ENCODE measurements around the gene RIPOR1.

RIPOR1 gene

DNA sequence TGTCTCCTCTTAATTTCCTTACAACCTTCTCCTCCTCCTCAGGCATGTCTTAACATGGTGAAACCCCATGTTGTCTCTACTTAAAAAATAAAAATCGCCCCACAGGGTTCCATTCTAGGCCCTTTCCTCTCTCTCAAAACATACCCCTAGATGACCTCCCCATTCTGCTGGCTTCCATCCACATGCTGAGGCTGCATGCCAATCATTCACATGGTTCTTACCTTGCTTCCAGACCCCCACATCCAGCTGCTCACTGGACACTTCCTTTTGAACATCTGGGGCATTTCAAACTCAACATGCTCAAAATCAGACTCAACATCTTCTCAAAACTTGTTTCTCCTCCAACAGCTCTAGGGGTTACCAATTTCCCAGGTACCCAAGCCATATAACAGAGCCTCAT is 21.3 kb downstream of the RIPOR1 start:
- no peaks in the 10 kb centered on the region for H3K9me2 ChIP-seq (replicated peaks; ENCODE audit: control insufficient read depth, low read length)
- peaks cover 71% of the 10 kb centered on the region for H3K79me2 ChIP-seq (ENCODE audit: control insufficient read depth, low read length)
- peak overlapping the region; percentile 94 for H3K4me2 ChIP-seq (ENCODE audit: low read length)
- peaks cover 100% of the 10 kb centered on the region for H3K4me1 ChIP-seq (ENCODE audit: control insufficient read depth, low read length)
- peak overlapping the region; percentile 99 for H3K27ac ChIP-seq (ENCODE audit: low read depth, low read length)
- H3K27me3 ChIP-seq (ENCODE audit: control insufficient read depth, low read length): no peaks in the 10 kb centered on the region
- TF ChIP-seq, protein P1, sequence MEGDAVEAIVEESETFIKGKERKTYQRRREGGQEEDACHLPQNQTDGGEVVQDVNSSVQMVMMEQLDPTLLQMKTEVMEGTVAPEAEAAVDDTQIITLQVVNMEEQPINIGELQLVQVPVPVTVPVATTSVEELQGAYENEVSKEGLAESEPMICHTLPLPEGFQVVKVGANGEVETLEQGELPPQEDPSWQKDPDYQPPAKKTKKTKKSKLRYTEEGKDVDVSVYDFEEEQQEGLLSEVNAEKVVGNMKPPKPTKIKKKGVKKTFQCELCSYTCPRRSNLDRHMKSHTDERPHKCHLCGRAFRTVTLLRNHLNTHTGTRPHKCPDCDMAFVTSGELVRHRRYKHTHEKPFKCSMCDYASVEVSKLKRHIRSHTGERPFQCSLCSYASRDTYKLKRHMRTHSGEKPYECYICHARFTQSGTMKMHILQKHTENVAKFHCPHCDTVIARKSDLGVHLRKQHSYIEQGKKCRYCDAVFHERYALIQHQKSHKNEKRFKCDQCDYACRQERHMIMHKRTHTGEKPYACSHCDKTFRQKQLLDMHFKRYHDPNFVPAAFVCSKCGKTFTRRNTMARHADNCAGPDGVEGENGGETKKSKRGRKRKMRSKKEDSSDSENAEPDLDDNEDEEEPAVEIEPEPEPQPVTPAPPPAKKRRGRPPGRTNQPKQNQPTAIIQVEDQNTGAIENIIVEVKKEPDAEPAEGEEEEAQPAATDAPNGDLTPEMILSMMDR (IDR thresholded peaks at IDR 0.05; ENCODE audit: low read depth, low read length, poor library complexity, severe bottlenecking): no peak
- no peak for TF ChIP-seq EZH2phosphoT487 (IDR thresholded peaks at IDR 0.05; ENCODE audit: borderline replicate concordance, low read length)
- H4K20me1 ChIP-seq (ENCODE audit: control insufficient read depth, insufficient read depth, low read depth, low read length): no peaks in the 10 kb centered on the region
- no peaks in the 10 kb centered on the region for H3K9me3 ChIP-seq (ENCODE audit: control insufficient read depth, insufficient read depth, low read length)
- H3K36me3 ChIP-seq (ENCODE audit: control insufficient read depth, low read length): peaks cover 75% of the 10 kb centered on the region
- H3K4me3 ChIP-seq (ENCODE audit: low read length): peak overlapping the region; percentile 78
- peaks cover 41% of the 10 kb centered on the region for H3F3A ChIP-seq (ENCODE audit: control insufficient read depth, insufficient read depth)

DNA sequence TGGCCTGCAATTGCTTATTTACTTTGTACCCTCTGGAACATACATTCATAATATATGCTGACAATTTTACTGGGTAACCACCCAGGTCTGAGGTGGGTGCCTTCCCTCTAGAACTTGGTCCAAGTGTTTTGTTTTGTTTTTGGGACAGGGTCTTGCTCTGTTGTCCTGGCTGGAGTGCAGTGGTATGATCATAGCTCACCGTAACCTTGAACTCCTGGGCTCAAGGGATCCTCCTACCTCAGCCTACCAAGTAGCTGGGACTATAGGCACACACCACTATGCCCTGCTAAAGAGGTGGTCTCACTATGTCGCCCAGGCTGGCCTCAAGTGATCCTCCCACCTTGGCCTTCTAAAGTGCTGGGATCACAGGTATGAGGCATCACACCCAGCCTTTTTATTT is 22.5 kb downstream of the RIPOR1 start:
- peaks cover 99% of the 10 kb centered on the region for H3K4me1 ChIP-seq (ENCODE audit: control insufficient read depth, low read length)
- H3K27ac ChIP-seq (ENCODE audit: low read depth, low read length): peak overlapping the region; percentile 99
- H3K36me3 ChIP-seq (ENCODE audit: control insufficient read depth, low read length): peaks cover 74% of the 10 kb centered on the region
- H3K4me3 ChIP-seq (ENCODE audit: low read length): no peak overlapping the region
- peaks cover 78% of the 10 kb centered on the region for H3K79me2 ChIP-seq (ENCODE audit: control insufficient read depth, low read length)
- no peaks in the 10 kb centered on the region for H3K9me3 ChIP-seq (ENCODE audit: control insufficient read depth, insufficient read depth, low read length)
- no peaks in the 10 kb centered on the region for H3K9me2 ChIP-seq (replicated peaks; ENCODE audit: control insufficient read depth, low read length)
- TF ChIP-seq, protein P1 (IDR thresholded peaks at IDR 0.05; ENCODE audit: low read depth, low read length, poor library complexity, severe bottlenecking): no peak
- TF ChIP-seq EZH2phosphoT487 (IDR thresholded peaks at IDR 0.05; ENCODE audit: borderline replicate concordance, low read length): no peak
- H4K20me1 ChIP-seq (ENCODE audit: control insufficient read depth, insufficient read depth, low read depth, low read length): no peaks in the 10 kb centered on the region
- H3K4me2 ChIP-seq (ENCODE audit: low read length): peak overlapping the region; percentile 81; the same call in 1 of the 2 replicates
- peaks cover 47% of the 10 kb centered on the region for H3F3A ChIP-seq (ENCODE audit: control insufficient read depth, insufficient read depth)
- no peaks in the 10 kb centered on the region for H3K27me3 ChIP-seq (ENCODE audit: control insufficient read depth, low read length)

DNA sequence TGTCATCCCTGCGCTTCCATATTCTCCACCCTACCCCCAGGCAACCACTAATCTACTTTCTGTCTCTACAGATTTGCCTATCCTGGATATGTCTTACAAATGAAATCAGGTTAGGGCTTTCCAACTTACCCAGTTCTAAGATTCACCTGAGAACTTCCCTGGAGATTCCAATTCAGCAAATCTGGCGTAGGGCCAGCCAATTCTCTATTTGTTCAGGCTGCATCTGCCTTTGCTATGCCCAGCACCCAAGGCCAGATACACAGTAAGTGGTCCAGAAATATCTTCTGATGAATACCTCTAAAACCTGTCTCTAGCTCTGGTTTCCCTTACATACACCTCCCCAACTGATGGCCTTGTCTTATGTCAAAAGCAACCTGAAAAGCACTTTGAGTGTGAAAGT is 23.3 kb downstream of the RIPOR1 start:
- Histone ChIP-seq H3K27me3 (ENCODE audit: control insufficient read depth, low read length) (no peaks in the 10 kb centered on the region), H3K4me1 (ENCODE audit: control insufficient read depth, low read length) (peaks cover 99% of the 10 kb centered on the region), H4K20me1 (ENCODE audit: control insufficient read depth, insufficient read depth, low read depth, low read length) (no peaks in the 10 kb centered on the region), H3F3A (ENCODE audit: control insufficient read depth, insufficient read depth) (peaks cover 49% of the 10 kb centered on the region), H3K4me2 (ENCODE audit: low read length) (peak overlapping the region; percentile 81), H3K79me2 (ENCODE audit: control insufficient read depth, low read length) (peaks cover 78% of the 10 kb centered on the region), H3K27ac (ENCODE audit: low read depth, low read length) (peak overlapping the region; percentile 99), H3K4me3 (ENCODE audit: low read length) (peak overlapping the region; percentile 50), H3K9me2 (replicated peaks; ENCODE audit: control insufficient read depth, low read length) (no peaks in the 10 kb centered on the region), H3K9me3 (ENCODE audit: control insufficient read depth, insufficient read depth, low read length) (no peaks in the 10 kb centered on the region), H3K36me3 (ENCODE audit: control insufficient read depth, low read length) (peaks cover 69% of the 10 kb centered on the region)
- TF ChIP-seq, protein P1 (IDR thresholded peaks at IDR 0.05; ENCODE audit: low read depth, low read length, poor library complexity, severe bottlenecking): no peak
- TF ChIP-seq EZH2phosphoT487 (IDR thresholded peaks at IDR 0.05; ENCODE audit: borderline replicate concordance, low read length): no peak
